ENCODE data around the gene GLCE.

- TF ChIP-seq CTCF (IDR thresholded peaks at IDR 0.05) = no peak
- TF ChIP-seq EP300 (IDR thresholded peaks at IDR 0.05) = no peak
- TF ChIP-seq POLR2A (IDR thresholded peaks at IDR 0.05) = no peak
Observed at GRCh38 chr15:69209661-69210060, 49.2 kb downstream of the GLCE start.
